Neural crest cell (in vitro differentiated cells): ENCODE data around the gene SERGEF. TPM values are rescaled to one million over a fixed set of nuclear protein-coding genes. Genes with fewer than 3 reads are reported as not detected.

Experiments
- DNase-seq: peaks from one replicate; pipeline ENCODE4 v3.0.0; 2021; ENCODE audit warnings: low read depth, mixed read lengths, low spot score
- H3K27ac Mint-ChIP-seq: one replicate; pipeline ENCODE4 v1.8.0; 2021; ENCODE audit warnings: mild to moderate bottlenecking, mixed read lengths; ENCODE audit not compliant: unreplicated experiment
- H3K27me3 Mint-ChIP-seq: 2 replicates; pipeline ENCODE4 v1.8.0; 2021; ENCODE audit warnings: low read depth, mild to moderate bottlenecking, mixed read lengths
- H3K36me3 Mint-ChIP-seq: 2 replicates; pipeline ENCODE4 v1.8.0; 2021; ENCODE audit warnings: low read depth, mild to moderate bottlenecking, mixed read lengths
- H3K4me1 Mint-ChIP-seq: 2 replicates; pipeline ENCODE4 v1.8.0; 2021; ENCODE audit warnings: mixed read lengths
- H3K4me3 Mint-ChIP-seq: one replicate; pipeline ENCODE4 v1.8.0; 2021; ENCODE audit warnings: mild to moderate bottlenecking, mixed read lengths
- H3K9me3 Mint-ChIP-seq: 2 replicates; pipeline ENCODE4 v1.8.0; 2021; ENCODE audit warnings: mixed read lengths
- total RNA-seq: library from RNA; stranded (reverse); gene quantifications from 2 replicates; pipeline ENCODE4 v1.2.1, GENCODE V29; 2021
- TF ChIP-seq, protein P1 (sequence below): fragments of 200-600 bp; sonication (generic); conservative IDR thresholded peaks from 2 replicates; pipeline ENCODE4 v1.5.0; 2021; ENCODE audit warnings: antibody characterized with exemption, mild to moderate bottlenecking

Gene SERGEF
- total RNA-seq, 1 donor from 2014 or later, result 29.6 TPM

- DNase-seq, result no peak
- TF ChIP-seq, protein P1, sequence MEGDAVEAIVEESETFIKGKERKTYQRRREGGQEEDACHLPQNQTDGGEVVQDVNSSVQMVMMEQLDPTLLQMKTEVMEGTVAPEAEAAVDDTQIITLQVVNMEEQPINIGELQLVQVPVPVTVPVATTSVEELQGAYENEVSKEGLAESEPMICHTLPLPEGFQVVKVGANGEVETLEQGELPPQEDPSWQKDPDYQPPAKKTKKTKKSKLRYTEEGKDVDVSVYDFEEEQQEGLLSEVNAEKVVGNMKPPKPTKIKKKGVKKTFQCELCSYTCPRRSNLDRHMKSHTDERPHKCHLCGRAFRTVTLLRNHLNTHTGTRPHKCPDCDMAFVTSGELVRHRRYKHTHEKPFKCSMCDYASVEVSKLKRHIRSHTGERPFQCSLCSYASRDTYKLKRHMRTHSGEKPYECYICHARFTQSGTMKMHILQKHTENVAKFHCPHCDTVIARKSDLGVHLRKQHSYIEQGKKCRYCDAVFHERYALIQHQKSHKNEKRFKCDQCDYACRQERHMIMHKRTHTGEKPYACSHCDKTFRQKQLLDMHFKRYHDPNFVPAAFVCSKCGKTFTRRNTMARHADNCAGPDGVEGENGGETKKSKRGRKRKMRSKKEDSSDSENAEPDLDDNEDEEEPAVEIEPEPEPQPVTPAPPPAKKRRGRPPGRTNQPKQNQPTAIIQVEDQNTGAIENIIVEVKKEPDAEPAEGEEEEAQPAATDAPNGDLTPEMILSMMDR, result no peak
- Mint-ChIP-seq H3K36me3 (no peaks in the 10 kb centered on the region), H3K9me3 (no peaks in the 10 kb centered on the region), H3K27ac (no peak overlapping the region), H3K4me3 (no peak overlapping the region), H3K27me3 (no peaks in the 10 kb centered on the region), H3K4me1 (peaks cover 22% of the 10 kb centered on the region)
Observed at GRCh38 chr11:17814546-17814945, 198.3 kb downstream of the SERGEF start.

DNA sequence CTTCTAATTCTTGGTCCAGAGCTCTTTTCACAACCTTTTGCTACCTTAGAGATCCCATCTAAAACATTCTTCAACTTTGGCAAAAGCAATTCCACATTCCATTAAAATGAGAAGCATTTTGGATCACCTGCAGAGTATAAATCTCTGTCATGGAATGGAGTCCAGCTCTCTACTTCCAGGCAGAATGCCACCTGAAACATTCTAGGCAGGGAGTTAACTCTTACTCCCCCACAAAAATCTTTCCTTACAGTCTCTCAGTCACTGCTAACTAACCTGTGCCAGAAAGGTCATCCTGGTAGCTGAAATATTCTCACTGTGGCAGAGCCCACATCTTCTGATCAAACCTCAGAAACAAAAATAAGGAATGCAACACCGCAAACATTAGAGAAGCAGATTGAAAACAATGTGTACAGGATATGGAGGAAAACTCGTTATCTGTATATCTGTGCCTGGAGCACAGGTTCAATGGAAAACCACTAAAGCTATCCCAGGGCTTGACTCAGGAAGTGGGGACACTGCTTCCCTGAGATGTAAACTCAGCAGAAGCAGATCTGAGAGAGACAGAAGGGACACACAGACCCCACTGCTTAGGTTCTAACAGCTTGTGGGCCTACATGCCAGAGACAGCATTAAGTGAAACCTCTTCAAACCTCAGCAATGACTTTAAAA, 199.3 kb downstream of the SERGEF start:
- no peak for DNase-seq
- H3K36me3 Mint-ChIP-seq, result no peaks in the 10 kb centered on the region
- H3K27me3 Mint-ChIP-seq, result no peaks in the 10 kb centered on the region
- TF ChIP-seq, protein P1, result no peak
- no peaks in the 10 kb centered on the region for H3K9me3 Mint-ChIP-seq
- no peak overlapping the region for H3K27ac Mint-ChIP-seq
- no peak overlapping the region for H3K4me3 Mint-ChIP-seq
- H3K4me1 Mint-ChIP-seq, result peaks cover 22% of the 10 kb centered on the region

- Mint-ChIP-seq H3K4me1 (peaks cover 22% of the 10 kb centered on the region), H3K36me3 (no peaks in the 10 kb centered on the region), H3K27me3 (no peaks in the 10 kb centered on the region), H3K9me3 (no peaks in the 10 kb centered on the region), H3K4me3 (no peak overlapping the region), H3K27ac (no peak overlapping the region)
- TF ChIP-seq, protein P1, result no peak
- DNase-seq, result no peak
Observed at GRCh38 chr11:17812865-17813187, 200.0 kb downstream of the SERGEF start.

DNA sequence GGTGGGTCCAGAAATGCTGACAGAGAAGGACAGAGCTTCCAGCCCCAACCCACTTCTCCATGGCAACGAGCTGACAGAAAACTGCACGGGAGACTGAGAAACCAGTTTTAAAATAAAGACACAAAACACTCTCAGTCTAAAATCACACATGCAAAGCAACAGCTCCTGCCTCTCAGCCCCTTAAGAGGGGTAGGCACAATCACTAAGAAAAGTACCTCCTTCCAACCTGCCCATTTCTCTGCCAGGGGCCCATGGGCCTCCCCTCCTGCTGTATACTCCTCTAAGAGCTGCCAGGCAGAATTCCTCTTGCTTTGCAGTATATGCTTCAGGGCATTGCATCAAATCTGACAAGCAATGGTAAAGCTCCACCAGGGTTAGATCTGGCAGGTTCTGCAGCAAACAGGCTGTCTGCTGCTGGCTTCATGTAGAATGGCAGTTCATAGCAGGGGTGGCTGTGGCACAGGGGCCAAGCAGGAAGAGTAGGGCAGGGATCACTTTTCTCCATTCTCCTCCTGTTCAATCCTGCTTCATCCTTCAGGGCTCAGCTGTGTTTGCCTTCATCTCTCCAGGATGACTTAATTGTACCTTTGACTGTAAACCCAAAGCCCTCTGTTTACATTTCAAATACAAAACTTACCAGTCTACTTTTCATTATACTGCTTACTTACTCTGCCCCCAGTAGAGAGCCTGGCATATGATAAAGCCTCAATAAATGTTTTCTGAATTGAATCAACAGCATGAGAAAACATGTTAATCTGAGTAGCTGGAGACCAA, 200.6 kb downstream of the SERGEF start:
- Mint-ChIP-seq H3K9me3 (no peaks in the 10 kb centered on the region), H3K4me1 (peaks cover 23% of the 10 kb centered on the region), H3K36me3 (no peaks in the 10 kb centered on the region), H3K27me3 (no peaks in the 10 kb centered on the region), H3K27ac (no peak overlapping the region), H3K4me3 (no peak overlapping the region)
- TF ChIP-seq, protein P1, result no peak
- DNase-seq, result no peak

DNA sequence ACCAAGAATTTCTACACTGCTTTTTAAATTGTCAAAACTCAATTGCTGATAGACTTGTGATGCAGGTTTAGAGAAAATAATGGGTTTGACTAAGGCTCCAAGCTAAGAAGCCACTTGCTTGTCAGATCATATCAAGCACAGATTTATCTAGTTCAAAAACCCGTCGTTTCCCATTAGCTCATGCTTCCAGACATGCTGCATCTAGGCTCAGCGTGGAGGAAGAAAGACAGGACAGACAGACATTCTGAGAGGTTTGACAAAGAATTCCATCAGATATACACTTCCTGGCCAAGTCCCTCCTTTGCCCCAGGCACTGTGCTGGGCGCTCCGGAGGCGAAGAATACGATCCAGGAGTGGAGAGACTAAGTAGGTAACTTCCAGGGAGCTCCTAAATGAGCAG, 201.5 kb downstream of the SERGEF start:
- TF ChIP-seq, protein P1, result no peak
- DNase-seq, result no peak
- H3K4me1 Mint-ChIP-seq, result peaks cover 32% of the 10 kb centered on the region
- no peak overlapping the region for H3K4me3 Mint-ChIP-seq
- H3K36me3 Mint-ChIP-seq, result no peaks in the 10 kb centered on the region
- no peaks in the 10 kb centered on the region for H3K27me3 Mint-ChIP-seq
- H3K27ac Mint-ChIP-seq, result no peak overlapping the region
- H3K9me3 Mint-ChIP-seq, result no peaks in the 10 kb centered on the region
